Natural killer cell (primary cell): ENCODE data around the gene SEPHS1. TPM values are rescaled to one million over a fixed set of nuclear protein-coding genes. Genes with fewer than 3 reads are reported as not detected.
"Not testable (repeated sequence)": the region's sequence is repeated elsewhere in the genome, so short reads cannot be mapped to it uniquely, and the experiment has no call there.

Experiments used
- ATAC-seq, 3 donors: fragments of 150-1000 bp in 2 of 3; fragments of 200-7000 bp in 1 of 3; cut with Tn5 transposase; 1 replicate in 1 of 3; 2 replicates in 2 of 3; pipeline ENCODE4 v1.10.0; 2021; ENCODE audit warnings: mild to moderate bottlenecking in 2 of 3, moderate library complexity in 2 of 3
- DNase-seq, 2 donors: peaks; one replicate each; pipeline versions ENCODE4 v3.0.0 to v3.0.0-alpha.2; 2013 to 2021; ENCODE audit warnings: mixed read lengths in 1 of 2
- H3K27ac ChIP-seq: one replicate; pipeline ENCODE4 v1.5.1; 2013; ENCODE audit warnings: mild to moderate bottlenecking, low read length
- H3K27me3 ChIP-seq: one replicate; pipeline ENCODE4 v1.6.1; 2013; ENCODE audit warnings: low read length; ENCODE audit not compliant: control insufficient read depth, insufficient read depth
- H3K36me3 ChIP-seq: one replicate; pipeline ENCODE4 v1.6.1; 2013; ENCODE audit warnings: low read length; ENCODE audit not compliant: control insufficient read depth, insufficient read depth
- H3K4me1 ChIP-seq: one replicate; pipeline ENCODE4 v1.6.1; 2013; ENCODE audit warnings: low read length; ENCODE audit not compliant: control insufficient read depth, insufficient read depth
- H3K4me3 ChIP-seq: one replicate; pipeline ENCODE4 v1.5.1; 2013; ENCODE audit warnings: low read length
- H3K9me3 ChIP-seq: one replicate; pipeline ENCODE4 v1.6.1; 2013; ENCODE audit warnings: low read length; ENCODE audit not compliant: control insufficient read depth, insufficient read depth
- H3K27ac Mint-ChIP-seq, 2 donors: one replicate each; pipeline ENCODE4 v1.8.0; 2022; ENCODE audit warnings: mild to moderate bottlenecking in 2 of 2, mixed read lengths in 2 of 2, moderate library complexity in 1 of 2
- H3K27me3 Mint-ChIP-seq, 2 donors: one replicate each; pipeline ENCODE4 v1.8.0; 2022; ENCODE audit warnings: low read depth in 2 of 2, mixed read lengths in 2 of 2
- H3K36me3 Mint-ChIP-seq: one replicate; pipeline ENCODE4 v1.8.0; 2022; ENCODE audit warnings: mixed read lengths
- H3K4me1 Mint-ChIP-seq, 2 donors: one replicate each; pipeline ENCODE4 v1.8.0; 2022; ENCODE audit warnings: mixed read lengths in 2 of 2
- H3K4me3 Mint-ChIP-seq: one replicate; pipeline ENCODE4 v1.8.0; 2022; ENCODE audit warnings: mild to moderate bottlenecking, moderate library complexity, mixed read lengths
- H3K9me3 Mint-ChIP-seq, 2 donors: one replicate each; pipeline ENCODE4 v1.8.0; 2022; ENCODE audit warnings: mixed read lengths in 2 of 2
- CTCF ChIP-seq: fragments of 200-600 bp; IDR thresholded peaks from one replicate; pipeline ENCODE4 v1.8.0; 2022; ENCODE audit warnings: antibody characterized with exemption
- WGBS: methylation state at CpG from one replicate; pipeline ENCODE4 v1.1.7; 2013; ENCODE audit warnings: missing lambda C conversion rate; ENCODE audit not compliant: insufficient coverage; 5-methylcytosine and 5-hydroxymethylcytosine counted together
- intact Hi-C: fragments of 100-400 bp; cut with micrococcal nuclease; formaldehyde crosslinking; loops from one replicate; pipeline ENCODE4 v1.14.2; 2022
- total RNA-seq, 4 donors: library from RNA; stranded (reverse); fragments of 120-200 nt in 1 of 4; gene quantifications; one replicate each; pipeline versions ENCODE4 v1.2.3 to v1.2.4, GENCODE V29; 2013 to 2022

Gene SEPHS1
- total RNA-seq, 3 donors from 2014 or later (not counting 1 experiment from before 2014, with no cell fraction given) = 20.4 to 28.2 (median 23.4) TPM

GRCh38 chr10:13383399-13383761, 35.3 kb upstream of the SEPHS1 start:
- DNase-seq = no peak
- 31% methylated on average over 18 of the region's 18 CpGs for WGBS
- Mint-ChIP-seq H3K27ac (no peak overlapping the region), H3K27me3 (peaks cover 23 to 26% of the 10 kb centered on the region in 2 donors), H3K4me3 (no peak overlapping the region), H3K36me3 (no peaks in the 10 kb centered on the region), H3K9me3 (no peaks in the 10 kb centered on the region), H3K4me1 (peaks cover 10 to 11% of the 10 kb centered on the region in 2 donors)
- H3K4me1 ChIP-seq = peaks cover 10% of the 10 kb centered on the region
- H3K27me3 ChIP-seq = peaks cover 10% of the 10 kb centered on the region
- H3K27ac ChIP-seq = no peak overlapping the region
- no peaks in the 10 kb centered on the region for H3K36me3 ChIP-seq
- ATAC-seq = no peak
- H3K4me3 ChIP-seq = no peak overlapping the region
- H3K9me3 ChIP-seq = no peaks in the 10 kb centered on the region
- intact Hi-C loops = no loop called here
- no peak for TF ChIP-seq CTCF

GRCh38 chr10:13382703-13383398, 34.8 kb upstream of the SEPHS1 start:
- no peaks in the 10 kb centered on the region for H3K9me3 Mint-ChIP-seq
- 7% methylated on average over 19 of the region's 23 CpGs for WGBS
- H3K4me3 ChIP-seq = no peak overlapping the region
- no peaks in the 10 kb centered on the region for H3K36me3 ChIP-seq
- no peak overlapping the region for H3K27ac ChIP-seq
- intact Hi-C loops = no loop called here
- H3K9me3 ChIP-seq = no peaks in the 10 kb centered on the region
- H3K27ac Mint-ChIP-seq = no peak overlapping the region
- peaks cover 10% of the 10 kb centered on the region for H3K27me3 ChIP-seq
- no peak for ATAC-seq
- TF ChIP-seq CTCF = no peak
- peaks cover 10 to 11% of the 10 kb centered on the region in 2 donors for H3K4me1 Mint-ChIP-seq
- peaks cover 23 to 26% of the 10 kb centered on the region in 2 donors for H3K27me3 Mint-ChIP-seq
- peak in 1 of 2 donors; percentile 17 for DNase-seq
- no peak overlapping the region for H3K4me3 Mint-ChIP-seq
- H3K4me1 ChIP-seq = peaks cover 10% of the 10 kb centered on the region
- H3K36me3 Mint-ChIP-seq = no peaks in the 10 kb centered on the region

GRCh38 chr10:13379061-13379460, 31.0 kb upstream of the SEPHS1 start:
- H3K27me3 ChIP-seq = peaks cover 10% of the 10 kb centered on the region
- H3K36me3 ChIP-seq, ATAC-seq, H3K4me1 ChIP-seq, H3K27ac ChIP-seq, H3K9me3 ChIP-seq, H3K4me3 Mint-ChIP-seq, H3K36me3 Mint-ChIP-seq, H3K4me3 ChIP-seq, H3K9me3 Mint-ChIP-seq, intact Hi-C loops, DNase-seq, H3K27ac Mint-ChIP-seq: not testable (repeated sequence)
- 100% methylated on average over 2 of the region's 4 CpGs for WGBS
- Mint-ChIP-seq H3K4me1 (peaks cover 10 to 11% of the 10 kb centered on the region in 2 donors), H3K27me3 (peaks cover 23 to 24% of the 10 kb centered on the region in 2 donors)

GRCh38 chr10:13376746-13377145, 28.7 kb upstream of the SEPHS1 start:
- intact Hi-C loops = no loop called here
- H3K4me3 ChIP-seq = no peak overlapping the region
- H3K4me1 ChIP-seq = no peaks in the 10 kb centered on the region
- DNase-seq (no peak), ATAC-seq (no peak)
- 95% methylated on average over 6 of the region's 6 CpGs for WGBS
- H3K9me3 ChIP-seq = no peaks in the 10 kb centered on the region
- H3K27ac ChIP-seq = no peak overlapping the region
- H3K9me3 Mint-ChIP-seq = no peaks in the 10 kb centered on the region
- peaks cover 0 to 3% of the 10 kb centered on the region in 2 donors for H3K4me1 Mint-ChIP-seq
- no peak overlapping the region for H3K27ac Mint-ChIP-seq
- TF ChIP-seq CTCF = no peak
- H3K4me3 Mint-ChIP-seq = no peak overlapping the region
- H3K27me3 Mint-ChIP-seq = peaks cover 8 to 13% of the 10 kb centered on the region in 2 donors
- peaks cover 2% of the 10 kb centered on the region for H3K27me3 ChIP-seq
- H3K36me3 ChIP-seq = no peaks in the 10 kb centered on the region
- H3K36me3 Mint-ChIP-seq = no peaks in the 10 kb centered on the region
